NCI-H2029 (cell line): ENCODE results near the gene DLG2.

Experiments
- DNase-seq: peaks from one replicate; lab custom pipeline; 2025; lab: John Stamatoyannopoulos, UW

DLG2 gene

DNA sequence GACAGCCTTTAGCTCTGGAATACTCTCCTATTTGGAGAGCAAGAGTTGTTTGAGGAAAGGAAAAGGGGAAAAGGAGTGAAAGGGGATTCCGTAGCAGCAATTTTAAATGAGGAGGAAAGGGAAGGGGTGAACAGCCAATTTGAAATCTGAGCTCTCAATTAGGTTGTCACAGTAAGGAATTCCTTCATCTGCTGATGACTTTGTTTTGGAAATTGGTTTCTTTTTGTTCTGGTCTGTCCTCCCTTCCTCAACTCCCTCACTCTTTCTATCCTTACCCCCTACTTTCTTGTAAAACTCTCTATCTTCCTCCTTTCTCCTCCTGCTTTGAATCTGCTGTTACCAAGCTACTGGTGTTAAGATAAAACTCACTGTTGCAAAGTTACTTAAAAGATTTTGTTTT, 1155.6 kb downstream of the DLG2 start:
- DNase-seq = no peak

GRCh38 chr11:84468235-84468634, 1158.9 kb downstream of the DLG2 start:
- no peak for DNase-seq

GRCh38 chr11:84465040-84465439, 1162.1 kb downstream of the DLG2 start:
- DNase-seq = no peak

DNA sequence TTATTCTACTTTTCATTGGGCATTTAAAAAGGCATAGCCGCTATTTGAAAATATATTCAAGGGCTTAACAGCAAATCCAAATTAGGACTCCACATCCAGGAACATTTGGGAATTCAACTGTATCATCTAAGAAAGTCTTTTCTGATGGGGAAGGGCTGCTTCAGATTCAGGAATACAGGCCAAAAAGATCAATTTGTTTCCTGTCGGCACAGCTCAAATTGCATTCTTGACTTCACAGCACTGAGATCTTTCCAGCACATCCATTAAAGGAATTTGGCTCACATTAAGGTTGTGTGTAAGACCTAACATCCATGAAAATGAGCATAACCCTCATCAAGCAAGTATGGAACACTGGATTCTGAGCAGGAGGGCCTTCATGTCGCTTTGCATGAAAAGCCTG, 1171.5 kb downstream of the DLG2 start:
- no peak for DNase-seq

DNA sequence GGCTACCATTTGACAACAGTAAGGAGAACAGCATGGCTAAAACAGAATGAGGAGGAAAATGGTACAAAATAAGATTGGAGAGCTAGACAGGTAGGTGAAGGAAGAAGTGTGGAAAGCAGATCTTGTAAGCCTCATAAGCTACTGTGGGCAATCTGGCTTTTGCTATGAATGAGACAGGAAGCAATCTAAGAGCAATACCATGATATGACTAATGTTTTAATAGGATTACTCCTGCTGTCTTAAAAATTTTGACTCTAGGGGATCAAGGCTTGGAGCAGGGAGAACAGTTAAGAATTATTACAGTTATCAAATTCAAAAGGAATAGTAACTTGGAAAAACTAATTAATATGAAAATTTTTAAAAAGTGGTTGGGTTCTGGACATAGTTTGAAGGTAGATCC, 1174.9 kb downstream of the DLG2 start:
- no peak for DNase-seq

GRCh38 chr11:84438565-84438964, 1188.6 kb downstream of the DLG2 start:
- DNase-seq = no peak

GRCh38 chr11:84437071-84437980, 1189.8 kb downstream of the DLG2 start:
- DNase-seq = no peak

- no peak for DNase-seq
Observed at GRCh38 chr11:84430661-84431060, 1196.5 kb downstream of the DLG2 start.

DNA sequence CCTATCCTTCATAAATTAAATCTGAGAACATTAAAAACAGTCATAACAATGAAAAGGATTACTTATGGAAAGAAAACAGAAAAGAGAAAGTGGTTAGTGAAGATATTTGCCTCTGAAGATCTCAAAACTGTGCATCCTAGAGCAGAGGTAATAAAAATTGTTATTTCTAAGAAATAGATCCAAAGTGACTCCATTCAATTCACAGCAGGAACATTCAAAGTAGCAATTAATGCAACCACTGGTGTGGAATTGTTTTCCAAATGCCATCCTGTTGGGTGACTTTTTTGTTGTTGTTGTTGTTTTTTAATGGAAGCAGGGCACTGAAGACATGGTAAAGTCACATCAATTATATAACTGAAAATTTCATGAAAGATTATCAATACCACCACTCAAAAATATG, 1201.5 kb downstream of the DLG2 start:
- no peak for DNase-seq

- no peak for DNase-seq
Observed at GRCh38 chr11:84420271-84420670, 1206.9 kb downstream of the DLG2 start.

DNA sequence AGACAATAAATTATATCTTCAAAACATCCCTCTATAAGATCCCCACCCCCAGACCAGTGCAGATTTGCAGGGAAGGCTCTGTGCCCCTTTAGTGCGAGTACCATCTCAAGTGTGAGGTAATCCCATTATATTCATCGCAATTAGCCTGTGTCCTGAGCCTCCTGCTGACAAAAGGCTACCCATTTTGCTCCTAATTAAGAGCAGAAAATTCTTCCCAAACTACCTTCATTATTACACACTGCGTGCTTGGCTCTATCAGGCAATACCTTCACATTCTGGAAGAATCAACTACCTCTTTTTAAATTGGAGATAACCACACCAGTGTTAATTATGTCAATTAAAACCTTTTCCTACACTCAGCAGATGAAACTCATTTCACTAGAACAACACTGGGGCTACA, 1207.5 kb downstream of the DLG2 start:
- no peak for DNase-seq

GRCh38 chr11:84414920-84415319, 1212.2 kb downstream of the DLG2 start:
- DNase-seq = no peak

DNA sequence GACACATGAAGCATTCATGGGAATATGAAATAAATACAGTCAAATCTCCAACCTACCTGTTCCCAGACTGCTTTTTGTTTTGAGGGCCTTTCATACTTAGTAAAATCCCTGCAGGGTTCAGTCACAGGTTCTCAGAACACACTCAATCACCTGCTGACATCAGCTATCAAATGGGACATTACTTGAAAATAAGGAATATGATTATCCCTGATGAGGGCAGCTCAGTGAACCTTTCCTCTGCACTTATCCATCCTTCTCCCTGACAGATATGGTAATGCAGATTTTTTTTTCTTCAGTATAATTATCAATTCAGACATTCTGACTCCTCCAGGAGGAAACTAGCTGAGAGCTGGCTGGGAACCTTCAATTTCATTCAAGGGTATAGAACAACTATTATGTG, 1213.6 kb downstream of the DLG2 start:
- DNase-seq = no peak

GRCh38 chr11:84412862-84413261, 1214.3 kb downstream of the DLG2 start:
- DNase-seq = no peak

DNA sequence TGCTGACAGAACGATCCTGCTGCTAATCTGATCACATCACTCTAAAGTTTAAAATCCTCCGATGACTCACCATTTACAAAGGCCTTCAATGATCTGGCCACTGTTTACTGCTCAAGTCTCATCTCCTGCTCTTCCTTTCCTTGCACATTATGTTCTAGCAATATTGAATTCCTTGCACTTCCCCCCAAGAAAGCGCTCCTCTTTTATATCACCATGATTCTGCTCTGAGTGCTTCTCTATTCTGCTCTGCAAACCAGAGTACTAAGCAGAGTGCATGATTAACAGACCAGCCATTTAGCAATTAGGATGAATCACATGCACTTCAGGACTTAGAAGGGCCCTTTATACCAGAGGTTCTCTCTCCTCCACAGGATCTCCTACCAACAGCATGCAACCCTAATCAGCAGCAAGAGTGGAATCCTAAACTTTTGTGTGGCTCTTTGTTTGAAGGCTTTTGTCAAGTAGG, 1218.2 kb downstream of the DLG2 start:
- no peak for DNase-seq

DNA sequence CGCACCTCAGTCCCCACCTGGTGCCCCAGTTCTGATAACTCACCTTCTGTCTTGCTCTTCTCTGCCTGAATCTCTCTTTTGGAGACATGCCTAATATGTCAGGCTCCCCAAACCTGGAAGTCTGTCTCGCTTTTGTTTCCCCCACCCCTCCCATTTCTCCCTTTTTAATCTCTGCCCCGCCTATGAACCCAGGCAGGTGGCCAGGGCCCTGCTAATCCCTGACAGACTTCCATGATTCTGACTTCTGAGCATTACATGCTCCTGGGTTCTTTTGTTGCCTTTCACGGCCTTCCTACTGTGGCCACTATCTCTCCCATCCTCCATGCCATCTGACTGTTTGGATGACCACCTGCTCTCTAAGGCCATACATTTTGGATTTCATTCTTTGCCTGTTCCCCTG, 1220.1 kb downstream of the DLG2 start:
- DNase-seq = no peak

DNA sequence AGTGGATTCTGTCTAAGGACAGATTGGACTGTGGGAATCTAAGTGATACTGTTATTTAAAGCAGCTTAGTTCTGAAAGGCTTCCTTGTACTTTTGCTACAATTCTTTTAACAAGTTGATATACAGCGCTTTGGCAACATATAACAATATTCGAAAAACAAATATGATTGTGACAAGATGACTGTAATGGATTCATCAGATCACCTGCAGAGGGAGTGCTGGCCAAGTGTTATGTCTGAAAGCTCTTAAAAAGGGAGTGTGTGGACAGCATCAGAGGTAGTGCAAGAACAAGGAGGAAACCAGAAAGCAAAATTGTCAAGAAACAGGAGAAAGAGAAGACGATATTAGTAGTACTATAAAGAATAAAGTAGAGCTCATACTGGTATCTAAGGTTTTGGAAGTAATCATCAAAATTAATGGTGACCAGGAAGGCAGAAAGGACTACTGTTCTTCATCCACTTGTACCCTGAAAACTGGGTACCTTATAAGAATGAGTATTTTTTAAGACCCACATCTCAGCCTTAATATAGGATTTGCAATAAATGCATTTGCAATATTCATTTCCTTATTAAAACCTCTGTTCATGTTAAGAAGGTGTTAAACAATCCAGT, 1229.0 kb downstream of the DLG2 start:
- no peak for DNase-seq

DNA sequence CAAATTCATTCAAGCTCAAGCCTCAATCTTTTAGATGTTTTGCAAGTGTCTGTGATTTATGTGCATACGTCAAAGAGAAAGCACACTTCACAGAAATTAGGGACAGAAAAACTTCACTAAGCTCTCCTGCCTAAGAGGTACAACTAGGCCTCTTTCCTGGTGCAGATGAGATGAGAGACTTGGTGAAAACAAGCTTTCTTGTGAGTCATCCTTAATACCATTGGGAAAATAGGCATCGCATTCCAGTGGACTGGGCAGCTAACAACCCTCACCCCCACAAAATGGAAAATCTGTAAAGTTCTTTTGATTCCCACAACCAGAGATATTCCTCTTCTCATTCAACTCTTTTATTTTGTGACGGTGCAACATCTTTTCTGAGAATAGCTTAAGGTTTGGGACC, 1230.6 kb downstream of the DLG2 start:
- no peak for DNase-seq

DNA sequence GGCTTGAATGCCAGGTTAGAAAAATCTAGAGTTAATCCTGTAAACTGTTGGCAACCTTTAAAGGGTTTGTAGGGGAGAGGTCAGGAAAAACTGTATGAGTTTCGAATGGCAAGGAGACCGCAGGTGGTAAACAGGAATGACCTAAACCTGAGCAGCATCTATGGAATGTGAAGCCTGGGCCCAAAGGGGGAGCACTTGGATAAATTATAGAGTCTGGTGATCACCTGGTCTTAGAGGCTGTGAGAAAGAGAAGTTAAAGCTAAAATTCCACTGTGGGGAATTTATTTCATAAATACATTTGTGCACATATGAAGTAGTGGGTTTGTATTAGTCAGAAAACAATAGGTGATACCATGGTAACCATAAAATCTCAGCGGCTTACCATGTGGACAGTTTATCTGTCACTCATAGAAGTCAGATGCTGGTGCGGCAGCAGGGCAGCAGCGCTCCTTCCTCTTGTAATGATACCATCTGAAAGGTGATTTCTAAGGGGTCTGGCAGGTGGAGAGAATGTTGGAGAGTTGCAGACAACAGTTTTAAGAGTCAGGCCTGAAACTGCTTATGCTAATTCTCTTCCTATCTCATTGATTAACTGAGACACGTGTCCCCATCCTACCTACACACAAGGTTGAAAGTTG, 1236.6 kb downstream of the DLG2 start:
- no peak for DNase-seq

GRCh38 chr11:84389696-84390095, 1237.4 kb downstream of the DLG2 start:
- DNase-seq = no peak

DNA sequence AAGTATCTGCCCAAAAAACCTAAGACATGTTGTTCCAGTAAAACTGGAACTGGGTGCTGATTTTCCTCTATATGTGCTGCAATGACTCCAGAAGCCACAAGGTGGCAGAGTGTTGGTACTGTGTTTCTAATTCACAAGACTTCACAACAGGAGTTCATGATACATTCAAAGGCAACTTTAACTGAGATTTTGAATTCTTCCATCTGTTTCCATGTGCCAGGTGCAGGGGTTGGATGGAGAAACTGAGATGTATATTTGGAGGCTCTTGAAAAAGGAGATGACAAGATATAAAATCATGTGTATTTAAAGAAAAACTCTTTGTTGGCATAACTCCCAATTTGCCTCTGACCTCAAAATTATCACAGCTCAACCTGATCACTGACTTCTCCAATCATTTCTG, 1242.4 kb downstream of the DLG2 start:
- no peak for DNase-seq

GRCh38 chr11:84383576-84383975, 1243.6 kb downstream of the DLG2 start:
- no peak for DNase-seq

DNA sequence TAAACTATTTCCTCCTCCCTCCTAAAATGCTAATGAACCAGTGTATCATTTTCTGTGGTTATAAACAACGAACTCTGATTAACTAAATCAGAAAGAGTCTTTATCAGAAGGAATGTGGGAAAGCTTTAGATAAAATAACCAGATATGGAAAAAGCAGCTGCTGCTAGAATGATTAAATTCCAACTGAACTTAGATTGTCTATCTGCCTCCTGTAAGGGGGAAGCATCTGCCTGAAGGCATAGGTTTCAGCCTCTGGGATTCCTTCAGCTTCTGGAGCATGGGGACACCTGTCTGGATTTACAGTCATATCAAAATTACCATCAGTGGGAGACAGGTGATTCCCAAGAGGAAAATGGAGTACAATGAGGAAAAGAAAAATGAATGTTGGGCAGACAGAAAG, 1245.5 kb downstream of the DLG2 start:
- no peak for DNase-seq
